SH-SY5Y (cell line): ENCODE measurements around the gene NANOS2.

Experiments used
- GATA2 ChIP-seq: IDR thresholded peaks from 2 replicates; pipeline ENCODE4 v1.6.1; 2011; ENCODE audit warnings: mild to moderate bottlenecking, low read depth, low read length
- GATA3 ChIP-seq: IDR thresholded peaks from 2 replicates; pipeline ENCODE4 v1.6.1; 2011; ENCODE audit warnings: low read depth, mild to moderate bottlenecking, low read length, moderate library complexity

NANOS2 gene

DNA sequence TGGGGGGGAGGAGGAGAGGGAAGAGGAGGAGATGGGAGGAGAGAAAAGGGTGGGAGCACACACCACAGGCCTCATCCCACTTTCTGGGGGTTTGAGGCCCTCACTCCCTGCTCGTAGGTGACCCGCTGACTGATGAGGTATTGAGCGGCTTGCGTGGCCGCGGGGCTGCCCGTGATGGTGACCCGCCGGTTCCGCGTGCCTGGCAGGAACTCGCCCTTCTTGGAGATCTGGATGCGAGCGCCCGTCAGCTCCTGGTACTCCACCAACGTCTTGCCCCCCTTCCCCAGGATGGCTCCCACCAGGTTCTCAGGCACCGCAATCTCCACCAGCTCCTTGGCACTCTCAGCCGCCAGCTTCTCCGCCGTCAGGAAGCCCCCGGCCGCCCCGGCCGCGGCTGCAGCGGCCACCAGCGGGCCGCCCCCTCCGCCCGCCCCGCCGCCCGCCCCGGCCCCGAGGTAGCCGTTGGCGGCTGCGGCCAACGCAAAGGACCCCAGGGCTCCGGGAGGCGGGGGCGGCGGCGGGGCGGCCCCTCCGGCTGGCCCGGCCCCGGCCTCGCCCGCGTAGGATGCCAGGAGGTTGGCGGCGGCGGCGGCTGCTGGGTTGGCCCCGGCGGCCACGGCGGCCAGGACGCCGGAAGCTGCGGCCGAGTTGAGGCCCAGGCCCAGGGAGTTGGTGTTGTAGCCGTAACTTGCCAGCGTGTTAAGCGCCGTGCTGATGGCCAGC is 25.4 kb upstream of the NANOS2 start:
- TF ChIP-seq GATA3, result no peak
- TF ChIP-seq GATA2, result no peak

DNA sequence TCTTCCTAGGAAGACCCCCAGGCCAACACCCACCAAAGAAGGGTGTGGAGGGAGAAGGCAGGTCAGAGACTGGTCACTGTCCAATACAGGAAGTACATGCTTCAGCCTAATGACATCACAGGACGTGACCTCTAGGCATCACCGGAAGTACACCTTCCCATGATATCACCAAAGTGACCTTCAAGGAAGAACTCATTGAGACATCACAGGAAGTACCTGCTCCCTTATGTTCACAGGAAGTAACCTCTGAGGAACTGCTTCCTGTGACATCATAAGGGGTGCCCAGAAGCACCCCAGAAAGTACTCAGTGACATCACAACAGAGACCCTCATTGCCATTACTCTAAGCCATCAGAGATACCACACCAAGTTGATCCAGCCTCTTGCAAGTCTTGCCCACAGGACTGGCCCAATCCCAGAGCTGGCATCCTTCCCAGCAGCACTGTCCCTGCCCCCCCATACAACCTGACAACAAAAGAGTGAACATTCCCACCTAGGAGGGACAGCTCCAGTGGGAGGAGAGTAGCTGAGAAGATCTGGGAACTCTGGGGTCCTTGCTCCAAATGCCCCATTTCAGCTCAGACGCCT is 24.2 kb upstream of the NANOS2 start:
- TF ChIP-seq GATA3 (no peak), GATA2 (no peak)

DNA sequence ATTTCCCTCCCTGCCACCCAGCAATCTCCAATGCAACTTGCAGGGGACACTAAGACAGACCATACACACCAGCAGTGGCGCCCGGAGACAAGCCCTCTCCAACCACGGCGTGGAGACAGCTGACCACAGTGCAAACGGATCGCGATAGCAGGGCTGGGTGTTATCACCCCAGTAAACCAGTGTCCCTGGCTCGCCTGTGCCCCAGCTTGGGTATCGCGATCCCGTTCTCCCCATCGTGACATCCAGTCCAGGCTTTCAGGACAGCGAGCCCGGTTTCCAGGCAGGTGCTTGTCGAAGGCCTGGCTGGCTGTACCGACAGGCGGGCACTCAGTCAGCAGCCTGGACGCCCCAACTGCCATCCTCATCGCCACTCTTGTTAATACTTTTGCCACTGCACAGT is 20.7 kb upstream of the NANOS2 start:
- TF ChIP-seq GATA3 (no peak), GATA2 (no peak)

DNA sequence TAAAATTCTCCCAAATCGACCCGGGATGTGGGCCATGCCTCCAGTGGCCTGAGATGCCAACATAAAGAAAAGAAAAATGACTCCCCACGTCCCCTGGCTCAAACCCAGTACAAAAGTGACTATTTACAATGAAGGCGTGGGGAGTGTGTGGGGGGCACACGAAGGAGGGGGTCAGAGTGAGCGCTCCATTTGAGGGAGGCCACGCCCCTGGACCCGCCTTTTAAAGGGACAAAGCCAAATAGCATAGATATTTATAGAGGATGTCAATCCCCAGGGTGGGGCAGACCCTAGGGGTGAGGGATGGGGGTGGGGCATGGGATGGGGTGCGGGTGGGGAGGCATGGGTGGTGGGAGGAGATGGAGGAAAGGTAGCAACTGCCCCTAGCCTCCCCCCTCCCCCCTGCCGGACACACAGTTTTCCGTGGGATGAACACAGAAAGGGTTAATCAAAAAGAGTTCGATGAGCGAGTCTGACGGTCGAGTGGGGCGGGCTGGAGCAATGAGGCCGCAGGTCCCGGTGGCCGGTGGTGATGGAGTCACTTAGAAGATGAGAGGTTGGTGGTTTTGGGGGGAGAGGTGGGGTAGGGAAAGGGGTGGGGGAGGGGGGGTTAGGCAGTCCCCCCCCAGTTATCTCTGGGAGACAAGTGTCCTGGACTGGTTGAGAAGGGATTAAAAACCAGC is 20.1 kb upstream of the NANOS2 start:
- TF ChIP-seq GATA2 (no peak), GATA3 (no peak)

DNA sequence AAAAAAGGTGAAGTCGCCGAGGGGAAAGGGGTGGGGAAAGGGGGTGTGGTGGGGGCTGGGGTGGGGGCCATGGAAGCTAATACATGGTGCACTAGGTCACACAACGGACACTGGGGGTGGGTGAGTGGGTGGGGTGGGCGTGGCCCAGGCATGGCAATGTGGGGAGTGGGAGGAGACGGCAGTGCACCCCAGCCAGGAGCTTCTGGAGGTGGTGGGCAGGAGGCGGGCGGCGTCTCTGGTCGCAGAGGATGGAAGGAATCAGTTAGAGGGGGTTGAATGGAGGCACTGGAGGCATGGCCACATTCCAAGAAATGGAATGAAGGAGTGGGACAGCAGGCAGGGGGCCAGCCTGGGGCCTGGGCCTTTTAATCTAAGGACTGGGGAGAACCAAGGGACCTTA is 19.2 kb upstream of the NANOS2 start:
- TF ChIP-seq GATA2 (no peak), GATA3 (no peak)

DNA sequence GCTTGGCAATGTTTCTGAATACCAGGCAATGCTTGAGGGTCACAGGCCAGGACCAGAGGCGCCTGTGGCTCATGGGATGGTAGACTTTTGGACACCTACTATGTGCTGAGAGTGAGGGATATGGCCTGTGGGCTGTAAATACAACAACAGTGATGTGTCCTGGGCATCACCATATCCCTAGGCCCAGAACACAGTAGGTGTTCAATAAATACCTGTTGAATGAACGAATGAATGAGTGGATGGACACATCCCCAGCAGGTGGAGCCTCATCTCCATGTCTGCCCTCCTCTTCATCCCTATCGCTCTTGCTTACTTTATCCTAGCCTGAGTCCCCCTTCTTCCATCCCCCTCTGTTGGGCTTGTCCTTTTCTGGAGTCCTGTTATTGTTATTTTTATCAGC is 16.5 kb upstream of the NANOS2 start:
- TF ChIP-seq GATA3, result no peak
- no peak for TF ChIP-seq GATA2

DNA sequence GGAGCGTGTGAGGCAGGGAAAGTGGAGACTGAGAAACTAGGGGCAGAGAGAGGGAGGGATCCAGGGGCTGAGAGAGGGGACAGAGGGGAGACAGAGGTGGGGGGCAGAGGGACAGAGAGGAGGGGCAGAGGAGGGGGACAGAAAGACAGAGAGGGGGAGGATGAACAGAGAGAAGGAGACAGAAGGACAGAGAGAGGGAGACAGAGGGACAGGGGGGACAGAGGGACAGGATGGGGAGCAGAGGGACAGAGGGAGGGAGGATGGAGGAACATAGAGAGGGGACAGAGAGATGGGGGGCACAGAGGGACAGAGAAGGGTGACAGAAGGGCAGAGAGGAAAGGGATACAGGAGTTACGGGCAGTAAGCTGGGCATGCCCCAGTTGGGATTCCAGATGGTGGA is 14.7 kb upstream of the NANOS2 start:
- TF ChIP-seq GATA2, result no peak
- no peak for TF ChIP-seq GATA3

DNA sequence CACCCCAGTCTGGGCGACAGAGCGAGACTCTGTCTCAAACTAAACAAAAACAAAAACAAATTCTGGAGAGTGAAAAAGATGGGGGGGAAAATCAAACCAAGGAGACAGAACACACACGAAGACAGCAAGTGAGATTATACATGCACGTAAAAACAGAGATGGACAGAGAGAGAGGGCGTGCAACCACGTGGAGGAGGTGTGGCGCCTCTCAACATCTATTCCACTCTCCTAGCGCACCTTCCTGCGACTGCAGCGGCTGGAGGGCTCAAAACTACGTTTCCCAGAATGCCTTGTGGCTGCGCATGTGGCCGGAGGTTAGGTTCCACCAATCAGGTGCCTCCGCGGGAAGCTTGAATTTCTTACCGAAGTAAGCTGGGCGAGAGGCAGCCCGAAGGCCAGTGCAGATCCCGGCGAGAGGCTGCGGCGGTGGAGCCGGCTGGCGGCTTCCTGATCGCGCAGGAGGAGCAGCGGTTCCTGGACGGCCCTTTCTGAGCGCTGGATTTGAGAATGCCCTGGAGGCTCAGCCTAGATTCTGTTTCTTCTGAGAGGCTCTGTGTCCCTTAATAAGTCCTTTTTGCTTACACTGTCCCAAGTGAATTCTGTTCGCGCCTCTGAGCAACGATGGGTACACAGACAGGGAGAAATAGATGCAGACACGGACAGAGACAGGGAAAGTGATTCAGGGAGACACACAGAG is 13.1 kb upstream of the NANOS2 start:
- TF ChIP-seq GATA2 (no peak), GATA3 (no peak)

DNA sequence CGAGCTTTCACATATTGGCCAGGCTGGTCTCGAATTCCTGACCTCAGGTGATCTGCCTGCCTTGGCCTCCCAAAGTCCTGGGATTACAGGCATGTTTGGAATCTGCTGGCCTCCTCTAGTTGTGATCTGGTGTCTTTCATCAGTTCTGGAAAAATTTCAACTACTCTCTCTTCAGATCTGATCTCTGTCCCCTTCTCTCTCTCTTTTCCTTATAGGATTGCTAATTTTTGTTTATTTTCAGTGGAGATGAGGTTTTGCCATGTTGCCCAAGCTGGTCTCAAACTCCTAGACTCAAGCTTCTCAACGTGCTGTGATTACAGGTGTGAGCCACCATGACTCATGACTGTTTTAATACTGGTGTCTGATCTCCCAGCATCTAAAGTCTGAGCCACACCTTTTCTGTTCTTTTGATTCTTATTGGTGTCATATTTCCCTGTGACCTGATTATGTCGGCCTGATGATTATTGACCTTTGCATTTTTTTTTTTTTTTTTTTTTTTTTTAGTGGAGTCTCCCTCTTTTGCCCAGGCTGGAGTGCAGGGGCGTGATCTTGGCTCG is 10.4 kb upstream of the NANOS2 start:
- TF ChIP-seq GATA2, result no peak
- no peak for TF ChIP-seq GATA3

DNA sequence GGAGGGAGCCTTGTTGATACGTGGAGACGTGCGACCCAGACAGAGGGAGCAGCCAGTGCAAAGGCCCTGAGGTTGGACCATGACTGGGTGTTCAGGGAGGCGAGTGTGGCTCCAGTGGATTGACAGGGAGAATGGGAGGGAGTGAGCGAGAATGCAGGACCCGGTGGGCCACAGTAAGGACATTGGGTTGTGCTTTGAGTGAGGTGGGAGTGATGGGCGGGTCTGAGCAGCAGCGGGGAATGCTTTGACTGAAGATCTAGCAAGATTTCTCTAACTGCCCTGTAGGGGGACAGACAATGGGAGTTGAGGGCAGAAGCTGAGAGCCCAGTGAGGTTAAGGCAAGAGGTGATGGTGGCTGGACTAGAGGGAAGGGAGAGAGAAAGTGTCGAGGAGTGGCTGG is 7.7 kb upstream of the NANOS2 start:
- TF ChIP-seq GATA3 (no peak), GATA2 (no peak)

DNA sequence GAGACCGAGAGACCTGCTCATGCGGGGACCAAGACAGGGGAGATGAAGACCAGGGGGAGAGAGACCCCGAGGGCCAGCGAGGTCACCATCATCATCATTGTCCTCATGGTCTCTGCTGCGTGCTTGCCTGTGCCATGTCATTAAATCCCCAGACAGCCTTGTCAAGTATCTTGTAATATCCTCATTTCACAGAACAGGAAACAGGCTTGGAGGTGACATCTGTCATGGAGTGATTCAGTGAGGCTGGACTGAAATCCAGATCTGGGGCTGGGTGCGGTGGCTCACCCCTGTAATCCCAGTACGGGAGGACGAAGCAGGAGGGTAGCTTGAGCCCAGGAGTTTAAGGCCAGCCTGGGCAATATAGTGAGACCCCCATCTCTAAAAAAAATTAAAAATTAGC is 5.9 kb upstream of the NANOS2 start:
- no peak for TF ChIP-seq GATA3
- no peak for TF ChIP-seq GATA2

DNA sequence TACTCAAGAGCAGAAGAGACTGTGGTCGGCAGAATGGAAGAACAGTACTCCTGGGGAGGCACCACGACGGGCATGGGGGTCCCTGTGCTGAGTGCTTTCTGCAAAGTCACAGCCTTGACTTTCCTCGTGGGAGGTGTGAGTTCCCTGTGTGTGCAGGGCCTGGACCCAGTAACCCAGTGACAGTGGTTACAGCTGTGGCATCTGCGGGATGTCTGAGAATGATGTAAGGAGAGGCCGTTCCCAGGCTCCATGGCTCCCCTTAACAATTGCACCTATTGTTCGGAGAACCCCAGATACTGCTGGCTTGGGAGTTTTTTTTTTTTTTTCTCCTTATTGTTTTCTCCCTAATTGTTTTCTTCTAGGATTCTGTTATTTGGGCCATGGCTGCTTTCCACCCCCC is 5.1 kb upstream of the NANOS2 start:
- no peak for TF ChIP-seq GATA3
- TF ChIP-seq GATA2, result no peak

DNA sequence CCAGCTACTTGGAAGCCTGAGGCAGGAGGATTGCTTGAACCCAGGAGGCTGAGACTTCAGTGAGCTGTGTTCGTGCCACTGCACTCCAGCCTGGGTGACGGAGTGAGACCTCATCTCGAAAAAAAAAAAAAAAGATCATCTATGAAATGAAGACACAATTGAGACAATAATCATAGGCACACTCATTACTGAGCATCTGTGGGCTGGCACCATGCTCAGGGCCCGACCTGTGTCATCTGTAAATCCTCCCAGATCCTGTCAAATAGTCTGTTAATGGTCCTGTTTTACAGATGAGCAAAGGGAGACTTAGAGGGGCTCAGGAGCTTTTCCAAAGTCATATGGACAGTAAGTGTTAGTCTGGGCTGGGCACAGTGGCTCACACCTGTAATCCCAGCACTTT is 4.1 kb upstream of the NANOS2 start:
- no peak for TF ChIP-seq GATA2

DNA sequence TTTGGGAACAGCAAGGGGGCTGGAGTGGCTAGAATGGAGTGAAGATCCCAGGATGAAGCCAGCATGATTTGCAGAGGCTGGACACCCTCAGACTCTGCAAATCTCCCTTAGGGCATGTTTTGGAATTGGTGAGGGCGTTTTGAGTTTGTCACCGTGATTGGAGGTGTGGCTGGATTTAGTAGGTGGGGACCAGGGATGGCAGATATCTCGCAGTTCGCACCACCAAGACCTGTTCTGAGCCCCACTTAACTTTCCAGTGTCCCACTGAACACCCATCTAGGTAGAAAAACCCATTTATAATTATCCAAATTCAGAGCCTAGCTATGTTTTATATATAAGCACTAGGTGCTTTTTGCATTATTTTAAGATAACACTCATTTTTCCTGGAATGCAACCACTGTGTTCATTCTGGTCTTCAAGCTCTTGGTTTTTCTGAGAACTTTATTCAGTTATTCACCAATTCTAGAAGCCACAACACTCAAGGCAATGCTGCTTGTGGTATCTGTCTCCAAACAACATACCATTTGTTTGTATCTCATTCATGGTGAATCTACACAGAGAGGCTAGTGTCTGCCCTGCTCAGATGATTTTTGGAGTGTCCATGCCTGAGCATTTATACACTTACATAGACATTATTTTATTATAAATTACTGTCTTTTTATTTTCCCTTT is 3.0 kb upstream of the NANOS2 start:
- TF ChIP-seq GATA2, result no peak
- TF ChIP-seq GATA3, result no peak

DNA sequence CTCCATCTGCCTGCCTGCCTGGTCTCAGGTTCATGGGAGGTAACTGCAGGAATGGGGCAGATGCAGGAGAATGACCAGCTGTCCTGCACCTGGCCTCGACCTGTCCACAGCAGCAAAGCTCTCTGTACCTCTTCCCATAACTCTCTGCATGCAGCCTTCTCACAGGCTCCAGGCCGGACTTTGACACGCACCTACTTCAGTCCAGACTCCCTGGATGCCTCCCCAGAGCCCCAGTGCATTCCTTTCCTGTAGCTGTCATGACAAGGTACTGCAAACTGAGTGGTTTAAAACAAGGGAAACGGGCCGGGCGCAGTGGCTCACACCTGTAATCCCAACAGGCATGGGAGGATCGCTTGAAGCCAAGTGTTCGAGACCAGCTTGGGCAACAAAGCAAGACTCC is 3.3 kb downstream of the NANOS2 start:
- TF ChIP-seq GATA3 (no peak), GATA2 (no peak)
